KMS-11 (cell line): ENCODE measurements around the gene FOXL2.

Experiments
- H2AFZ ChIP-seq: fragments of 200-600 bp; sonication (generic); 2 replicates; pipeline ENCODE4 v1.6.1; 2016; ENCODE audit warnings: antibody characterized with exemption, mixed run types, low read depth
- H3K27ac ChIP-seq: fragments of 200-600 bp; sonication (generic); 2 replicates; pipeline ENCODE4 v1.6.1; 2016; ENCODE audit warnings: mild to moderate bottlenecking, mixed run types
- H3K27me3 ChIP-seq: fragments of 200-600 bp; sonication (generic); 2 replicates; pipeline ENCODE4 v1.6.1; 2017; ENCODE audit warnings: mild to moderate bottlenecking, low read depth, mixed run types, moderate library complexity; ENCODE audit not compliant: insufficient read depth
- H3K36me3 ChIP-seq: fragments of 200-600 bp; sonication (generic); 2 replicates; pipeline ENCODE4 v1.6.1; 2017; ENCODE audit warnings: mild to moderate bottlenecking, mixed run types; ENCODE audit not compliant: insufficient read depth
- H3K4me1 ChIP-seq: fragments of 200-600 bp; sonication (generic); 2 replicates; pipeline ENCODE4 v1.6.1; 2016; ENCODE audit warnings: mild to moderate bottlenecking, low read depth, mixed run types; ENCODE audit not compliant: poor library complexity, severe bottlenecking
- H3K4me2 ChIP-seq: fragments of 200-600 bp; sonication (generic); 2 replicates; pipeline ENCODE4 v1.7.0; 2016; ENCODE audit warnings: mild to moderate bottlenecking, mixed run types
- H3K4me3 ChIP-seq: fragments of 200-600 bp; sonication (generic); IDR thresholded peaks from 2 replicates; pipeline ENCODE4 v1.6.1; 2017; ENCODE audit warnings: low read depth, low read length, mixed read lengths; ENCODE audit not compliant: insufficient read depth
- H3K79me2 ChIP-seq: fragments of 200-600 bp; sonication (generic); 2 replicates; pipeline ENCODE4 v1.6.1; 2016; ENCODE audit warnings: low read depth, mixed run types; ENCODE audit not compliant: insufficient read depth
- H3K9ac ChIP-seq: fragments of 200-600 bp; sonication (generic); 2 replicates; pipeline ENCODE4 v1.6.1; 2016; ENCODE audit warnings: mild to moderate bottlenecking, mixed run types
- H4K20me1 ChIP-seq: fragments of 200-600 bp; sonication (generic); 2 replicates; pipeline ENCODE4 v1.6.1; 2016; ENCODE audit warnings: mild to moderate bottlenecking, mixed run types; ENCODE audit not compliant: insufficient read depth
- TF ChIP-seq, protein P1 (sequence below): fragments of 200-600 bp; sonication (generic); conservative IDR thresholded peaks from 2 replicates; pipeline ENCODE4 v1.6.1; 2017; ENCODE audit warnings: low read depth, mild to moderate bottlenecking, antibody characterized with exemption, low read length, moderate library complexity, mixed read lengths

FOXL2 gene

DNA sequence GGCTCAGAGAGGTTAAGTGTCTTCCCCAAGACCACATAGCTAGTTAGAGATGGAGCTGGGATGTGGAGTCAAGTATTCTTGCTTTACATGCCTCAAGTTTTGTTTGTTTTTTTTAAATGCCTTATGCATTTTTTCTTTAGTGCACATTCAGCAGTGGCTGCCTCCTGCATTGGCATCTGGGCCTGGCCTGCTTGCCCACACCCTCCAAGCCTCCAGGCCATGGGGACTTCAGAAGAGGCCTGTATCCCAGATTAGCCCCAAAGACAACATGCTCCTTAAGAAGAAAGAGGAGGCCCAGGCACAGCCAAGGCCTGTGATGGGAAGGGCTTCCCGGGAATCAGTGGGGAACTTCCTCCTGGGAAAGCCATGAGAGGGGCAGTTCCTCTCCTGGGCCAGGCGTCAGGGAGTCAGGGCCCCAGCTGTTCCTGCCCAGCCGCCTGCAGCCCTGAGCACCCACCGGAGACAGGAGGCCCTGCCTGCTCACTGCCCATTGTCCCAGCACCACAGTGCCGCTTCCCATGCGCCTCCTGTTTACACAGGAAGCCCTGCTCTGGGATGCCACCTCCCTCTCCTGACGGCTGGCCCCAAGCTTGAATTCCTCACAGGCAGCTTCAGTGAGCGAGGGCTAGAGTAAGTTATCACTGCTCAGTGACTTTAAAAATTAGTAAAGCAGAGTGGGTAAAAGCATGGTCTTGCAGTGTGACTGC is 16.1 kb upstream of the FOXL2 start:
- no peaks in the 10 kb centered on the region for H3K36me3 ChIP-seq
- no peak overlapping the region for H3K9ac ChIP-seq
- TF ChIP-seq, protein P1, sequence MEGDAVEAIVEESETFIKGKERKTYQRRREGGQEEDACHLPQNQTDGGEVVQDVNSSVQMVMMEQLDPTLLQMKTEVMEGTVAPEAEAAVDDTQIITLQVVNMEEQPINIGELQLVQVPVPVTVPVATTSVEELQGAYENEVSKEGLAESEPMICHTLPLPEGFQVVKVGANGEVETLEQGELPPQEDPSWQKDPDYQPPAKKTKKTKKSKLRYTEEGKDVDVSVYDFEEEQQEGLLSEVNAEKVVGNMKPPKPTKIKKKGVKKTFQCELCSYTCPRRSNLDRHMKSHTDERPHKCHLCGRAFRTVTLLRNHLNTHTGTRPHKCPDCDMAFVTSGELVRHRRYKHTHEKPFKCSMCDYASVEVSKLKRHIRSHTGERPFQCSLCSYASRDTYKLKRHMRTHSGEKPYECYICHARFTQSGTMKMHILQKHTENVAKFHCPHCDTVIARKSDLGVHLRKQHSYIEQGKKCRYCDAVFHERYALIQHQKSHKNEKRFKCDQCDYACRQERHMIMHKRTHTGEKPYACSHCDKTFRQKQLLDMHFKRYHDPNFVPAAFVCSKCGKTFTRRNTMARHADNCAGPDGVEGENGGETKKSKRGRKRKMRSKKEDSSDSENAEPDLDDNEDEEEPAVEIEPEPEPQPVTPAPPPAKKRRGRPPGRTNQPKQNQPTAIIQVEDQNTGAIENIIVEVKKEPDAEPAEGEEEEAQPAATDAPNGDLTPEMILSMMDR = no peak
- no peaks in the 10 kb centered on the region for H4K20me1 ChIP-seq
- no peak overlapping the region for H3K4me2 ChIP-seq
- no peak overlapping the region for H3K27ac ChIP-seq
- H3K27me3 ChIP-seq = no peaks in the 10 kb centered on the region
- H3K4me3 ChIP-seq = no peak overlapping the region
- H2AFZ ChIP-seq = no peak overlapping the region
- no peaks in the 10 kb centered on the region for H3K79me2 ChIP-seq
- no peaks in the 10 kb centered on the region for H3K4me1 ChIP-seq

DNA sequence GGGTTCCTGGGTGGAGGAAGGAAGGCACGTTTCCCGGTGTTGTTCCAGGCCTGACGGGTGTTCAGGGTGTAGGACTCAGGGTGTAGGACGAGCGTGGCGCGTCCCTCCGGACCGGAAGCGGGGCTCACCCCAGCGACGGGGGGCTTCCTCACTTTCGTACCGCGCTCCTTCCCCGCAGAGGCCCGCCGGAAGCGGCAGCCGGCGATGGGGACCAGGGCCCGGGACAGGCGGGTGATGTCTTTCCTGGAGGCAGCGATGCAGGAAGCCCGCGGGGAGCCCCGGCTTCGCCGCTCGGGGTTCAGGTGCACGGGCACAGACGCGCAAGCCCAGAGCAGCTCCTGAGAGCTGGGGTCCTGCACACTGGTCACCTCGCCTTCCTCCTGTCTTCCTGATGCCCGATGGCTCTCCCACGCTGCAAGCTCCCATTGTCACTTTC is 13.5 kb upstream of the FOXL2 start:
- H3K79me2 ChIP-seq = no peaks in the 10 kb centered on the region
- H4K20me1 ChIP-seq = no peaks in the 10 kb centered on the region
- no peaks in the 10 kb centered on the region for H3K27me3 ChIP-seq
- no peaks in the 10 kb centered on the region for H3K36me3 ChIP-seq
- no peak overlapping the region for H3K9ac ChIP-seq
- no peak overlapping the region for H3K4me3 ChIP-seq
- no peaks in the 10 kb centered on the region for H3K4me1 ChIP-seq
- TF ChIP-seq, protein P1 = no peak
- H3K27ac ChIP-seq = no peak overlapping the region
- no peak overlapping the region for H3K4me2 ChIP-seq
- H2AFZ ChIP-seq = no peak overlapping the region

DNA sequence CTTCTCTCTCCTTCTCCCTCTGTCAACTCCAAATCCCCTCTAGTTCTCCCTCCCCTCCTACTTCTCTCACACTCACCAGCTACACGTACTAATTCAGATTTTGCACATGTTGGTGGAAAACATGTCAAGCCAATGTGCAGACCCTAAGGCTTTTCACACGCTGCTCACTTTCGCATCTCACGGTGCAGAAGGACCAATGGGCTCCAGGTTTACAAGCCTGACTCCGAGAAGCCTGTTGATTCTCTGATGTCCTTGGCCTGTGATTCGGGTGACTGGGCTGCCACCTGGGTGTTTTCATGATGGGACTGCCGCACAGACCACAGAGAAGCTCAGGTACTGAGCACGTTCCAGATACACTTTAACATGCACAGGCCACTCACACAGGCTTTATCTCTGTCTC is 3.8 kb upstream of the FOXL2 start:
- no peak overlapping the region for H3K4me3 ChIP-seq
- no peaks in the 10 kb centered on the region for H3K79me2 ChIP-seq
- no peaks in the 10 kb centered on the region for H3K27me3 ChIP-seq
- H3K4me1 ChIP-seq = no peaks in the 10 kb centered on the region
- H3K36me3 ChIP-seq = no peaks in the 10 kb centered on the region
- TF ChIP-seq, protein P1 = no peak
- H3K27ac ChIP-seq = no peak overlapping the region
- H3K9ac ChIP-seq = no peak overlapping the region
- no peak overlapping the region for H3K4me2 ChIP-seq
- H2AFZ ChIP-seq = no peak overlapping the region
- H4K20me1 ChIP-seq = no peaks in the 10 kb centered on the region

DNA sequence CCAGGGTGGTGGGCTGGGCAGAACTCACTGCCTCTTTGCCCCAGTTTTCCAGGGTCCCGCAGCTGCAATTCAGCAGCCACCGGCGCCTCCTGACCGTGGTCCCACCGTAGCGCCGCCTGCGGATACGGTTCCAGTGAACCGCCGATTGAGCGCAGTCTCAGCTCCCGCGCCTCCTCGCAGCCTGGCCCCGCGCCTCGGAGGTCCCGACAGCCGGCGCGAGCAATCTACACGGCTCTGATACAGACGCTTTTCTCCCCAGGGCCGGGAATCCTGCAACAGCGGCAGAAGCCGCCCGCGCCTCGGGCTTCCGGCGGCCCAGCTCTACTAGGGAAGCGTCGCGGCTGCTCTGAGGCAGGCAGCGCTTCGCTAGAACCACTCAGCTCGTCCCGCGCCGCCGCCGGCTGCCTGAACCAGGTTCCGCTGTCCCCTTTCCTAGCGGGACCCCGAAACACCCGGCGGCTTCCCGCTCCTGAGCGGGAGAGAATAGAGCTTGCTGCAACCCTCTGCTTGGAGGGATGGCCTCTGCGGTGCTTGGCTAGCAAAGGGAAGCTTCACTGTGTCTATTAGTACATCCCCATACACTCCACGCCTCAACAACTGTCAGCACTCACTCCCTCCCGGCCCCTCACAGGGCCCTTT is 3.2 kb upstream of the FOXL2 start:
- Histone ChIP-seq H3K4me1 (no peaks in the 10 kb centered on the region), H3K79me2 (no peaks in the 10 kb centered on the region), H3K9ac (no peak overlapping the region), H3K27ac (no peak overlapping the region), H3K4me3 (no peak overlapping the region), H3K27me3 (no peaks in the 10 kb centered on the region), H2AFZ (no peak overlapping the region), H3K4me2 (no peak overlapping the region), H3K36me3 (no peaks in the 10 kb centered on the region), H4K20me1 (no peaks in the 10 kb centered on the region)
- TF ChIP-seq, protein P1 = no peak
